Cardiac muscle cell (in vitro differentiated cells and primary cell): ENCODE results near the gene PROM1. TPM values are rescaled to one million over a fixed set of nuclear protein-coding genes. Genes with fewer than 3 reads are reported as not detected.

ENCODE experiments used
- DNase-seq, 2 donors: peaks; one replicate each; pipeline versions ENCODE4 v3.0.0 to v3.0.0-alpha.2; 2010 to 2017; ENCODE audit warnings: low read depth in 1 of 2, low spot score in 1 of 2
- H3K27ac ChIP-seq: fragments of 200-600 bp; sonication (generic); 2 replicates; pipeline ENCODE4 v1.5.1; 2016
- H3K27me3 ChIP-seq: fragments of 200-600 bp; sonication (generic); 2 replicates; pipeline ENCODE4 v1.6.0; 2016; ENCODE audit warnings: control low read depth
- H3K36me3 ChIP-seq: fragments of 200-600 bp; sonication (generic); 2 replicates; pipeline ENCODE4 v1.5.1; 2016; ENCODE audit warnings: control low read depth
- H3K4me1 ChIP-seq: fragments of 200-600 bp; sonication (generic); 2 replicates; pipeline ENCODE4 v1.8.1; 2017; ENCODE audit warnings: low read depth, mild to moderate bottlenecking, mixed run types
- H3K4me3 ChIP-seq: fragments of 200-600 bp; sonication (generic); 2 replicates; pipeline ENCODE4 v1.5.1; 2016; ENCODE audit warnings: mild to moderate bottlenecking
- H3K9me3 ChIP-seq: fragments of 200-600 bp; sonication (generic); 2 replicates; pipeline ENCODE4 v1.5.1; 2017; ENCODE audit warnings: low read depth, mild to moderate bottlenecking, control low read depth
- CTCF ChIP-seq: IDR thresholded peaks from 2 replicates; pipeline ENCODE4 v1.5.1; 2012; ENCODE audit warnings: low read depth, mild to moderate bottlenecking, low read length
- polyA plus RNA-seq: library from polyadenylated mRNA; unstranded; fragments of >200 nt; fragmentation: Nextera tagmentation; extraction: Ambion mirVana; gene quantifications from 2 replicates; pipeline ENCODE4 v1.2.1, GENCODE V29; 2016
- total RNA-seq: library from RNA; depleted of rRNA; stranded (reverse); fragments of >200 nt; gene quantifications from 2 replicates; pipeline ENCODE4 v1.2.3, GENCODE V29; 2016

PROM1 gene
- total and polyA plus RNA-seq, 2 experiments from 2014 or later, result 2.0 to 4.9 TPM

GRCh38 chr4:16114546-16114945, 30.7 kb upstream of the PROM1 start:
- no peak for TF ChIP-seq CTCF
- no peaks in the 10 kb centered on the region for H3K9me3 ChIP-seq
- H3K27me3 ChIP-seq, result no peaks in the 10 kb centered on the region
- H3K27ac ChIP-seq, result no peak overlapping the region
- H3K4me3 ChIP-seq, result no peak overlapping the region
- H3K36me3 ChIP-seq, result no peaks in the 10 kb centered on the region
- DNase-seq, result no peak
- peaks cover 19% of the 10 kb centered on the region for H3K4me1 ChIP-seq

- no peak for TF ChIP-seq CTCF
- Histone ChIP-seq H3K9me3 (no peaks in the 10 kb centered on the region), H3K4me3 (no peak overlapping the region), H3K4me1 (peaks cover 19% of the 10 kb centered on the region), H3K27me3 (no peaks in the 10 kb centered on the region), H3K27ac (no peak overlapping the region), H3K36me3 (no peaks in the 10 kb centered on the region)
- DNase-seq, result no peak
Observed at GRCh38 chr4:16113741-16114140, 29.9 kb upstream of the PROM1 start.

GRCh38 chr4:16111533-16111932, 27.7 kb upstream of the PROM1 start:
- no peak for DNase-seq
- no peak for TF ChIP-seq CTCF
- Histone ChIP-seq H3K9me3 (no peaks in the 10 kb centered on the region), H3K4me3 (no peak overlapping the region), H3K36me3 (no peaks in the 10 kb centered on the region), H3K27me3 (no peaks in the 10 kb centered on the region), H3K27ac (no peak overlapping the region), H3K4me1 (peaks cover 12% of the 10 kb centered on the region)

GRCh38 chr4:16110661-16111290, 27.0 kb upstream of the PROM1 start:
- Histone ChIP-seq H3K27me3 (no peaks in the 10 kb centered on the region), H3K4me3 (no peak overlapping the region), H3K27ac (no peak overlapping the region), H3K9me3 (no peaks in the 10 kb centered on the region), H3K4me1 (peaks cover 4% of the 10 kb centered on the region), H3K36me3 (no peaks in the 10 kb centered on the region)
- no peak for TF ChIP-seq CTCF
- no peak for DNase-seq

- TF ChIP-seq CTCF, result no peak
Observed at GRCh38 chr4:16110199-16110598, 26.4 kb upstream of the PROM1 start.

GRCh38 chr4:16109256-16109655, 25.4 kb upstream of the PROM1 start:
- H3K27me3 ChIP-seq, result no peaks in the 10 kb centered on the region
- peaks cover 6% of the 10 kb centered on the region for H3K4me1 ChIP-seq
- H3K27ac ChIP-seq, result no peak overlapping the region
- H3K4me3 ChIP-seq, result no peak overlapping the region
- DNase-seq, result no peak
- TF ChIP-seq CTCF, result no peak
- H3K9me3 ChIP-seq, result no peaks in the 10 kb centered on the region
- no peaks in the 10 kb centered on the region for H3K36me3 ChIP-seq

More at GRCh38 chr4:16110199-16110598, 26.4 kb upstream of the PROM1 start:
- DNase-seq, result no peak
- Histone ChIP-seq H3K27ac (no peak overlapping the region), H3K27me3 (no peaks in the 10 kb centered on the region), H3K4me3 (no peak overlapping the region), H3K9me3 (no peaks in the 10 kb centered on the region), H3K36me3 (no peaks in the 10 kb centered on the region), H3K4me1 (no peaks in the 10 kb centered on the region)
